HG03432 (cell line): ENCODE measurements around the gene TOM1L1.
A peak's percentile ranks its signal among the peaks of the same experiment; 100 is the strongest.

Experiments used
- ATAC-seq: cut with Tn5 transposase; IDR thresholded peaks from one replicate; pipeline ENCODE4 v1.9.1; 2021; ENCODE audit warnings: mild to moderate bottlenecking, moderate library complexity; ENCODE audit not compliant: unreplicated experiment

TOM1L1 gene

DNA sequence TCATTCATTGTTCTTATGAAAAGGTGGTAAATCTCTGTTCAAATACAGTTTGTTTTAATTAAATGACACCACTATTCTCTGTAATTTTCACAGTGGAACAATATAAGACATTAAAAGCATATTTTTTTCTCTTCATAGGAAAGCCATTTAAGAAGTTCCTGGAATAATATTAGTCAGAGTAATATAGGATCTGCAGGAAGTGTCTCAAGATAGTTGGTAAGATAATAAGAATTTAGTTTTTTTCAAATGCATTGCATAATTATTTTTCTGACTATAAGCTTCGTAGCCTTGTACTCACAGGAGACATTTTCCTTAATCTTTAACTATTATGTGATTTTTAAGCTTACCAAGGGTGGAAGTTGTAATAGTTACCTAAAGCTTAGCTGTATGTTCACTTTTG is 84.8 kb downstream of the TOM1L1 start:
- no peak for ATAC-seq

DNA sequence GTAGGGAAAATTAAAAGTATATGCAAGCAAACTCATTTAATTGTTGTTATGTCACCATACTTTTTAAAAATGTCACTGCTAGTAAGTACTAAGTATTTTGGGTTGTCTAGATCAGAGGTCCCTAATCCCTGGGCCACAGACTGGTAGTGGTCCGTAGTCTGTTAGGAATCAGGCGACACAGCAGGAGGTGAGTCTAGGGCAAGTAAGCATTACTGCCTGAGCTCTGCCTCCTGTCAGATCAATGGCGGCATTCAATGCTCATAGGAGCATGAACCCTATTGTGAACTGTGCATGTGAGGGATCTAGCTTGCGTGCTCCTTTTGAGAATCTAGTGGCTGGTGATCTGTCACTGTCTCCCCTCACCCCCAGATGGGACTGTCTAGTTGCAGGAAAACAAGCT is 89.5 kb downstream of the TOM1L1 start:
- ATAC-seq, result no peak

DNA sequence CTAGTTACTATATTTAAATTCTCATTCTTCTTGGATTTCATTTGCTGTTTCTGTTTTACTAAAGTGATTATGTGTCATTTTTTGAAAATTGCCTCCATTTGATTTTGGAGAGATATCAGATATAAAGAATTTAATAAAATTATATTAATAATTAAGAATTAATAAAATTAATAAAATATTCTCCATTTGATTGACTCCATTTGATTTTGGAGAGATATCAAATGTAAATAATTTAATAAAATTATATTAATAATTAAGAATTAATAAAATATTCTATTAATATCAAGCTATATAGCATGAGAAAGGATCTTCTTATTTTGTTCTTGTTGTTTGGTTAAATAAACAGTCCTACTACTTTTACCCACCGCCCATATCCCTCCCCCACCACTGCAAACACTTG is 90.9 kb downstream of the TOM1L1 start:
- ATAC-seq, result no peak

DNA sequence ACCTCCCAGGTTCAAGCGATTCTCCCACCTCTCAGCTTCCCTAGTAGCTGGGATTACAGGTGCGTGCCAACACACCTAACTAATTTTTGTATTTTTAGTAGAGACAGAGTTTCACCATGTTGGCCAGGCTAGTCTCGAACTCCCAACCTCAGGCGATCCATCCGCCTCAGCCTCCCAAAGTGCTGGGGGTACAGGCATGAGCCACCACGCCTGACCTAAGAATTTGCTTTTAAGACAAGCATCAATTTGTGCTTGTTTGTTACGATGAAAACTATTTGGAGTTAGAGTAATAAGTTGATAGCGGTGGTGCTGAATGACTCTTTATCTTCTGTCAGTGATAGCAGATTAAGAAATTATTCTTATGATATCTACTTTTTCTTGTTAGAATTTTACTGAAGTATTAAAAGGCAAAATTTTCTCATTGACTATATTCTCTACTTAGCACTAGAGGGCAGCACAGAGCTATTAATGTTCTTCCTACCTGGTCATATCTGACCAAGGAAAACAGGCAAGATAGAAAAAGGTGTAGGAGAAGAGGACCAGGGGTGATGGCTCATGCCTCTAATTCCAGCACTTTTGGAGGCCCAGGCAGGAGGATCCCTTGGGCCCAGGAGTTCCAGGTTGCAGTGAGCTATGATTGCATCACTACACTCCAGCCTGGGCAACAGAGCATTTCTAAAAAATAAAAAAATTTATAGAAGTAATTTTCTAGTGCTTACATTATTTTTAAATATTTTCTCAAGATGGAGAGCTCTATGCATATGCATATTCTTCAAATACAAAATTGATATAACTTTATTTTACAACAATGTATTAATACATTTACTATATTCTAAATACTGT is 92.4 kb downstream of the TOM1L1 start:
- peak; percentile 63 for ATAC-seq

DNA sequence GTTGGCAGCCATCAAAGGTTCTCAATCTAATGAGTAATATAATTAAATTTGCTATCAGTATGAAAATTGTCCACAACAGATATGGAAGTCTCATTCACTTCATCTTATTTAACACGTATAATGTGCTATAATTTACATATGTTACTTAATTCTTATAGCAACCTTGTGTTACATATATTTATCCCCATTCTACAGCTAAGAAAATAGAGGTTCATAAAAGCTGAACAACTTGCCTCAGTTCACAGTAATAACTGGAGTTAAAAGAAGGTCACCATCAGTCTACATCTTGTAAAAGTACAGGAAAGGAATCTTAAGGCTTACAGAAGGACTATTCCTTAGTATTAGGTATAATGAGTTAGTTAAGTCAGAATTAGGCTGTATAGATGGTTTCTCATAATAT is 95.8 kb downstream of the TOM1L1 start:
- ATAC-seq, result no peak

DNA sequence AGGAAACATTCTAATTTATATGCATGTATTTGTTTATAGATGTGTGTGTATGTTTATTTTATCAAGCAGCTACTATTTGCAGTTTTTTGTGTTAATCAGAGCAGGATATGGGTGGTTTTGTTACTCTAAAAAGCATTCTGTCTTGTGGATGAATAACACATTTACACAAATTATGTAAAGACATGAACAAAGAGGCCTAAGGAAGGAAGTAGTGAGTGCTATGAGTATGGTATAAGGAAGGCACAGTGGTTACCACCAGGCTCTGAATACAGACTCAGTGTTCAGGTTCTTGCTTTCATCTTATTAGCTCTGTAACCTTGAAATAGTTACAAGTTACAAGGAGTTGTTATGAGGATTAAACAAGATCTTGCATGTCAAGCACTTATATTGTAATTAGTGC is 101.8 kb downstream of the TOM1L1 start:
- ATAC-seq, result no peak

DNA sequence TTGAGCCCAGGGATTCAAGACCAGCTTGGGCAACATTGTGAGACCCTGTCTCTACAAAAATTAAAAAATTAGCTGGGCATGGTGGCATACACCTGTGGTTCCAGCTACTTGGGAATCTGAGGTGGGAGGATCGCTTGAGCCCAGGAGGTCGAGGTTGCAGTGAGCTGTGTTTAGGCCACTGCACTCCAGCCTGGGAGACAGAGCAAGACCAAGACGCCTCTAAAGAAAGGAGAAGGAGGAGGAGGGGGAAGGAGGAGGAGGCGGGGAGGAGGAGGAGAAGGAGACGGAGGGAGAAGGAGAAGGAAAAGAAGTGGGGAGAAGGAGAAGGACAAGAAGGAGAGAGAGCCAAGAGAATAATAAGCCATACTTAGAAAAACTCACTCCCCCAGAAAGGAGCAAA is 103.8 kb downstream of the TOM1L1 start:
- no peak for ATAC-seq

DNA sequence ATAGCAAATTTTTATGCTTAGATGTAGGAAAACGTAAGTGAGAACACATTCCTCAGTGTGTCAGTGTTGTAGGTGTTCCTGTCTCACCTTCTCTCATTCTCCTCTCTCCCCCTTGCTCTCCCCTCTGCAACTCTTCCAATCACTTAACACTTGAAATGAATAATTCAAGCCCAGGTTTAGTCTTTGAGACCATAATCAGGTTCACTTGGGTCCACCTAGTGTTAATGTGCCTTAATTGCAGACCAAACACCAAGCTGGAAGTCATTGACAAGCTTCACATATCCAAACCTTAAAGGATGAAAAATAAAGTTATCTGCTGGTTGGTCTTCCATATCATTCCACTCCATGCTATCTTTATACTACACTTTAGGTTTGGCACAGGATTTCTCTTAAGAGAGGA is 104.9 kb downstream of the TOM1L1 start:
- ATAC-seq, result no peak
